Lower leg skin (tissue), 3 donors: Measurements from ENCODE around the gene CLEC20A.

Experiments
- POLR2A ChIP-seq, 2 donors: fragments of 450-650 bp; IDR thresholded peaks; one replicate each; pipeline ENCODE4 v1.6.1; 2016 to 2017; ENCODE audit warnings: antibody characterized with exemption in 2 of 2, mild to moderate bottlenecking in 1 of 2, moderate library complexity in 1 of 2
- TF ChIP-seq, protein P1 (sequence below), 3 donors: fragments of 450-650 bp; IDR thresholded peaks; one replicate each; pipeline ENCODE4 v1.5.1; 2016; ENCODE audit warnings: antibody characterized with exemption in 3 of 3, mild to moderate bottlenecking in 3 of 3, moderate library complexity in 2 of 3

DNA sequence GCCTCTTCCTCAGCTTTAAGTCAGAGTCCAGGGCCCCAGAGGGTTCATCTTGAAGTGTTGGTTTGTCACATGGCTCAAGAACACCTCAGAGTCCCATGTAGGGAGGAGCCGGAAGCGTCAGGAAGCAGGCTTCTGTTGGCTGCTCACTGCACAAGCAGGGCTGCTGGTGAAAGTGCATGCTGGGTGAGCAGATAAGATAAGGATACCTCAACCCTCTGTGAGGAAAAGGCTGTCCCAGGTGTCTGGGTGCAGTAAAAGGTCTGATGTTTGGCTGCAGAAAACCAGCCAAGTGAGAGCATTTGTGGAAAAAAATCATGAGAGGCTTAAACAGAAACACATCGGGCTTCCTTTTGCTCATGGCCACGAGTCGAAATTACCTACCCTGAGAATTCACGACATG, 9.9 kb upstream of the CLEC20A start:
- TF ChIP-seq, protein P1, sequence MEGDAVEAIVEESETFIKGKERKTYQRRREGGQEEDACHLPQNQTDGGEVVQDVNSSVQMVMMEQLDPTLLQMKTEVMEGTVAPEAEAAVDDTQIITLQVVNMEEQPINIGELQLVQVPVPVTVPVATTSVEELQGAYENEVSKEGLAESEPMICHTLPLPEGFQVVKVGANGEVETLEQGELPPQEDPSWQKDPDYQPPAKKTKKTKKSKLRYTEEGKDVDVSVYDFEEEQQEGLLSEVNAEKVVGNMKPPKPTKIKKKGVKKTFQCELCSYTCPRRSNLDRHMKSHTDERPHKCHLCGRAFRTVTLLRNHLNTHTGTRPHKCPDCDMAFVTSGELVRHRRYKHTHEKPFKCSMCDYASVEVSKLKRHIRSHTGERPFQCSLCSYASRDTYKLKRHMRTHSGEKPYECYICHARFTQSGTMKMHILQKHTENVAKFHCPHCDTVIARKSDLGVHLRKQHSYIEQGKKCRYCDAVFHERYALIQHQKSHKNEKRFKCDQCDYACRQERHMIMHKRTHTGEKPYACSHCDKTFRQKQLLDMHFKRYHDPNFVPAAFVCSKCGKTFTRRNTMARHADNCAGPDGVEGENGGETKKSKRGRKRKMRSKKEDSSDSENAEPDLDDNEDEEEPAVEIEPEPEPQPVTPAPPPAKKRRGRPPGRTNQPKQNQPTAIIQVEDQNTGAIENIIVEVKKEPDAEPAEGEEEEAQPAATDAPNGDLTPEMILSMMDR (IDR thresholded peaks at IDR 0.05): no peak
- no peak for TF ChIP-seq POLR2A (IDR thresholded peaks at IDR 0.05)
